ENCODE results near the gene PORCN. TPM values are rescaled to one million over a fixed set of nuclear protein-coding genes. Genes with fewer than 3 reads are reported as not detected.

The PORCN gene
- total RNA-seq, 1 experiment from 2014 or later, result 12.6 TPM

GRCh38 chrX:48530736-48531135, 21.9 kb downstream of the PORCN start:
- Histone ChIP-seq H4K20me1 (ENCODE audit: control insufficient read depth, insufficient read depth, insufficient read length) (no peaks in the 10 kb centered on the region), H2BK5ac (ENCODE audit: insufficient read length, low read length) (no peak overlapping the region), H4K5ac (ENCODE audit: insufficient read length, low read depth, low read length) (no peak overlapping the region), H2AFZ (ENCODE audit: low read length) (no peak overlapping the region), H4K91ac (ENCODE audit: insufficient read length, low read depth, low read length) (no peak overlapping the region), H4K8ac (replicated peaks; ENCODE audit: insufficient read length, low read depth, low read length) (no peak overlapping the region), H3K27ac (ENCODE audit: insufficient read length, low read depth, low read length) (no peak overlapping the region), H3K18ac (ENCODE audit: insufficient read length, low read depth, low read length) (no peak overlapping the region), H3K4me1 (ENCODE audit: insufficient read depth, low read length) (no peaks in the 10 kb centered on the region), H2BK12ac (ENCODE audit: insufficient read length, low read depth, low read length) (no peak overlapping the region), H3K4ac (ENCODE audit: low read depth, low read length) (no peak overlapping the region), H3K9me3 (ENCODE audit: control insufficient read depth, low read depth, low read length) (peaks cover 47% of the 10 kb centered on the region), H3K23me2 (ENCODE audit: insufficient read length, low read depth, low read length, poor library complexity, severe bottlenecking) (no peaks in the 10 kb centered on the region), H2AK5ac (ENCODE audit: insufficient read length, low read length) (no peak overlapping the region), H3K4me2 (ENCODE audit: insufficient read depth, insufficient read length, low read length) (no peak overlapping the region), H3K79me1 (ENCODE audit: insufficient read depth, low read depth, low read length, poor library complexity, severe bottlenecking) (no peaks in the 10 kb centered on the region), H3K23ac (ENCODE audit: insufficient read length, low read depth, low read length) (no peak overlapping the region), H3K56ac (ENCODE audit: insufficient read length, low read depth, low read length) (no peak overlapping the region), H3K9ac (ENCODE audit: extremely low read depth, insufficient read length, low read length) (no peak overlapping the region), H3K27me3 (ENCODE audit: insufficient read depth, low read length) (no peaks in the 10 kb centered on the region), H3K14ac (ENCODE audit: insufficient read depth, low read length) (no peak overlapping the region), H3T11ph (ENCODE audit: low read length) (no peak overlapping the region), H3K79me2 (ENCODE audit: insufficient read depth, low read length) (no peaks in the 10 kb centered on the region), H2BK20ac (ENCODE audit: low read depth, low read length, poor library complexity, severe bottlenecking) (no peak overlapping the region), H2BK120ac (ENCODE audit: low read depth, low read length, poor library complexity, severe bottlenecking) (no peak overlapping the region), H2BK15ac (ENCODE audit: low read depth, low read length) (no peak overlapping the region)
- WGBS (ENCODE audit: extremely low coverage, insufficient read length, low lambda C conversion rate), result no CpG with 5 or more reads among the region's 3 CpGs
- Mint-ChIP-seq H3K27me3 (ENCODE audit: low read depth) (no peaks in the 10 kb centered on the region), H3K4me3 (no peak overlapping the region), H3K9me3 (peaks cover 77% of the 10 kb centered on the region in 2 experiments), H3K36me3 (ENCODE audit: insufficient read depth in 1 of 3, low read depth in 3 of 3) (peaks cover 17 to 58% (median 39%) of the 10 kb centered on the region in 3 experiments), H3K4me1 (no peaks in the 10 kb centered on the region), H3K27ac (no peak overlapping the region)
- DNase-seq, result no peak
- TF ChIP-seq CTCF (conservative IDR thresholded peaks at IDR 0.05), result no peak

Measured in H9 (cell line).